Measurements from ENCODE around the gene MYO10.
"Not testable (repeated sequence)": the region's sequence is repeated elsewhere in the genome, so short reads cannot be mapped to it uniquely, and the experiment has no call there.

MYO10 gene

DNA sequence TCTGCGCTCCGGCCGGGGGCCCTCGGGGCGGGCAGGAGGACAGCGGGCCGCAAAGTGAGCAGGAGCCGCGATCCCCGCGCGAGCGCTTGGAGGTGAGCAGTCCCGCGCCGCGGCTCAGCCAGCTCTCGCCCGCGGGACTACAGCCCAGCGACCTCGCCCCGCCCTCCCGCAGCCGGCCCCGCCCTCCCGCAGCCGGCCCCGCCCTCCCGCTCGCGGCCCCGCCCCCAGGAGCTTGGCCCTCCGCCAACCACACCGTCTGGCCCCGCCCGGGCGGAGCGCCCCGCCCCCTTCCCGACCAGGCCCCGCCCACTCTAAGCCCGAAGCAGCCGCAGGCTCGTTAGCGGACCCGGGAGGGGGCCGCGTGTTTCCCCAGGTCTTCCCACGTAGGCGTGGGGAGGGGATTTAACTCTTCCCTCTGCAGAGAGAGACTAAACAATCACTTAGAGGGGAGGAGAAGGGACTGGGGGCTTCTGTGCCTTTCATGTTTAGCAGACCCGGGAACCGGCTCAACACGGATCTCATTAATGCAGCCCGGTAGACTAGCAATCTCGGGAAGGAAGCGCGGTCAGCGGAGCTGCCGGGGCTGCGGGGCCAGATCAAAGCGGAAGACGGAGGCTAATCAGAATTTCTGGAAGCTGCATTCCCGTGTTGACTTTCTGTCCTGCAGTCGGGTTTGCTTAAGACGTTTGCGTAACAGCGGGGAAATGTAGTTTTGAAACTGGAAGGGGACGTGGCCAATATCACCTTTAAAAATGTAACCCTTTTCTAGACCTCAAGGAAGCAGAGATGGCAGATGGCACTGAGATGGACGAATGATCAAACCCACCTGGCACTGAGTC lies at the start of gene MYO10:
TSS of gene MYO10 (minus strand) at position 139 of the 839 bp plus-strand sequence. CDS start 480 bp downstream, outside the sequence.
- peak; percentile 81 for DNase-seq (ENCODE audit: low spot score)

DNA sequence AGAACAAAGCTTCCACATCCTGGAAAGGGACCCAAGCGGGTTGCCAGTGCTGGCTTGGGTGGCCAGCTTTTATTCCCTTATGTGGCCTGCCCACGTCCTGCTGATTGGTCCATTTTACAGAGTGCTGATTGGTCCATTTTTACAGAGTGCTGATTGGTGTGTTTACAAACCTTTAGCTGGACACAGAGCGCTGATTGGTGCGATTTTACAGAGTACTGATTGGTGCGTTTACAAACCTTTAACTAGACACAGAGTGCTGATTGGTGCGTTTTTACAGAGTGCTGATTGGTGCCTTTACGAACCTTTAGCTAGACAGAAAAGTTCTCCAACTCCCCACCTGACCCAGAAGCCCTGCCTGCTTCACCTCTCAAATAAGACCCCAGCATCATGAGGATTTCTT lies 49.2 kb upstream of the MYO10 start:
- DNase-seq (ENCODE audit: low spot score), result not testable (repeated sequence)

DNA sequence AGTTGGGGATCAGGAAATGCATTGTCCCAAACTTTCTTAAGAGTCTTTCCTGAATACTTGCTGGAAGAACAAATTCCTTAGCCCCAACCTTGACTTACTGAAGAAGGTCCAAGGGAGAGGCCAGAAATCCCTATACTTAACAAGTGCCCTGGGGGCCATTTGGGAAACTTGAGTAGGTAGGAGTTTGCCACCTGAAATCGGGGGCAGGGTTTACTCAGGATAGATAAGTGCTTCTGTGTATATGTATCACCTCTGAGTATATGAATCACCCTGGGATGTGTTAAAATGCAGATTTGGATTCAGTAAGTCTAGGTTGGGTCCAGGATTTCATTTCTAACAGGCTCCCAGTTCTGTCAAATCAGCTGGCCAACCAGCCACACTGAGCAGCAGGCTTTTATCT lies 47.9 kb upstream of the MYO10 start:
- no peak for DNase-seq (ENCODE audit: low spot score)

DNA sequence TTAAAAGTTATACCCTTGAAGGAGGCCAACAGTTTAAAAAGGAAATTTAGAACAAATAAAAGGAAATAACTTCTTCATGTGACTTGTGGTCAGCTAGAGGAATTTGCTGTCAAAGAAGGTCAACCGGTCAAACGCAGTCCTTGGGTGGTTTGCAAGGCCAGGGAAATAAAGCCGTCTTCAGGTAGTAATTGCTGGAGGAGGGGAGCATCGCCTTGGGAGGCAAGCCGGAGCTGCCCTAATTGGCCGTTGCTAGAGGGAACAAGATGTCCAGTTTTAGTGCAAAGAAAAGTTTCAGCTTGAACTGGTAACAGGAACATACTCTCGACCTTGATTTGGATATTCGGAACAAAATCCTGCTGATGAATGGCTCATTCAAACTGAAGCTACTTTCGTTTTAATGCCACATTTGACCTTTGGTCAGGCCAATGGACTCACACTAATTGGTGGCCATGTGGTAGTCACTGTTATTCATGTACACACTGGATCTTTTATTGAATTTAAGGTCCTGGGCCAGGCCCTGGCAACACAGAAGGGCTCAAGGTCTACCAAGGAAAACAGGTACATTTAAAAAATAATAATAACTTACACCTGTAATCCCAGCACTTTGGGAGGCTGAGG lies 47.0 kb upstream of the MYO10 start:
- peak; percentile 26 for DNase-seq (ENCODE audit: low spot score)

DNA sequence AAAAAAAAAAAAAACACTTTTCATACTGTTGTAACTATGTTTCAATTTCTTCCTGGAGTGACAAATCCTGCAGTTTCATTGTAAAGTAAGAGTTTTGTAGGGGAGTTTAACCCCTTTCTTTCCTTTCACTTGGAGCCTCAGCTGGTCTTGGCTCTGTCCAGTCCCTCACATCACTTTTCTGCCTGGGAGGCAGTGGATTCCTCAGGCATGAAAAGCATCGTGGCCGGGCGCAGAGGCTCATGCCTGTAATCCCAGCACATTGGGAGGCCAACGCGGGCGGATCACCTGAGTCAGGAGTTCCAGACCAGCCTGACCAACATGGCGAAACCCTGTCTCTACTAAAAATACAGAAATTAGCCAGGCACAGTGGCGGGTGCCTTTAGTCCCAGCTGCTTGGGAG lies 45.6 kb upstream of the MYO10 start:
- no peak for DNase-seq (ENCODE audit: low spot score)

DNA sequence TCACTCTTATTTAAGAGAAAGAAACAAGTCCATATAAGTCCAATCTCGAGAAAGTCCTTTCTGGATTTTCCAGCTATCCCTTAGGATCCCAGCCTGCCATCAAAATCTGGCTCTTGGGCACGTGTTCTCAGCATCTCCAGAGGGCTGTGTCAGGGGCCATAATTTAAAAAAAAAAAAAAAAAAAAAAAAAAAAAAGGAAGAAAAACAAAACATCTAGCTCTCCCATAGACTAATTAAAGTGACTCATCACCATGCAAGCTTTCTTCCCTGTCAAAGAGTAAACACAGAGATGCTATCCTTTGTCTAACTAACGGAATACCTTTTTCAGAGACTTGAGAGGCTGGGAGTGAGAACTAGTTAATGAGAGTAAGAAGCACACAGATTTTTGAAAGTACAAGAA lies 44.9 kb upstream of the MYO10 start:
- DNase-seq (ENCODE audit: low spot score), result no peak

DNA sequence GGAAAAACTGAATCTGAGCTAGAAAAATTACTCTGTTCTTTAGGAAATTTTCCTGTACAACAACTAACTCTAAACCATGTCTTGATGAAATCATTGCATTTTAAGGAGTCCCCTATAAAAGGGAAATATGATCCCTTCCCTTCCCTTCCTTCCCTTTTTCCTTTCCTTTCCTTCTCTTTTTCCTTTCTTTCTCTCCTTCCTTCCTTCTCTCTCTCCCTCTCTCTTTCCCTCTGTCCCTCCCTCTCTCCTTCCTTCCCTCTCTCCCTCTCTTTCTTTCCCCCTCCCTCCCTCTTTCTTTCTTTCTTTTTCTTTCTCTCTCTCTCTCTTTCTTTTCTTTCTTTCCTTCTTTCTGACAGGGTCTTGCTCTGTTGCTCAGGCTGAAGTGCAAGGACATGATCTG lies 42.2 kb upstream of the MYO10 start:
- DNase-seq (ENCODE audit: low spot score), result no peak

DNA sequence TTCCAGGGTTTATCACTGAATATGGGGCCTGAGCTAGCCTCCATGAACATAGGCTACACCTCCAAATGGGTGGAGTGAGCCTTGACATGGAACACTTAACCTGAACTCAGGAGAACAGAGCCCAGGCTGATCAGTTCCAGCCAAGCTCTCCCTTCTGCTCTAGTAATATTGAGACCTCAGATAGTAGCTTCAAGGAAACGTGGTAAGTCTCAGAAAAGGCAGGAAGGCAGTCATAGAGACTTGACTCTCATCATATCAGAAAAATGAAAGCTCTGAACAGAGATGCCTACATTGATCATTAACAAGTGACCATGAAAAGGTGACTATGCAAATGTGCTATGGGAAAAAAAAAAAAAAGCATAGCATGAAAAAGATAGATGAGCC lies 40.5 kb upstream of the MYO10 start:
- DNase-seq (ENCODE audit: low spot score), result no peak

DNA sequence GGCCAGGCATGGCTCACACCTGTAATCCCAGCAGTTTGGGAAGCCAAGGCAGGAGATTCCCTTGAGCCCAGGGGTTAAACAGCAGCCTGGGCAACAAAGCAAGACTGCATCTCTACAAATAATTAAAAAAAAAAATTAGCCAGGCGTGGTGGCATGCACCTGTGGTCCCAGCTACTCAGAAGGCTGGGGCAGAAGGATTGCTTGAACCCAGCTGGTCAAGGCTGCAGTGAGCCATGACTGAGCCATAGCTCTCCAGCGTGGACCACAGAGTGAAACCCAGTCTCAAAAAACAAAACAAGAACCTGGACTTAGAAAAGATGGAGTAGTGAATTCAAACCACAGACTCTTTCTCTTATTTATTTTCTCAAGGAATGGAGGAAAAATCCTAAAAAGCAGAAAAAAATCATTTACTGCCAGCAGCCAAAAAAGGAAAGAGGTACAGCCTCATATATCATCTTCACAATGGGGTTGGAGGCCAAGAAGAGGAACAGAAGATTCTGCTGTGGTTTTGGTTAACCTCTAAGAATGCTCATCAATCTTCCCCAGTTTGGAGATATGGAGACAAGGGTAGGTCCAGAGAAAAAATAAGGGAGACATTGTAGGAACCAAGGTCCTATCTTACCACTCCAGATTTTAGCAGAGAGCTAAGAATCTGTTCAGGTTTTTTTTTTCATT lies 40.0 kb upstream of the MYO10 start:
- DNase-seq (ENCODE audit: low spot score), result no peak

DNA sequence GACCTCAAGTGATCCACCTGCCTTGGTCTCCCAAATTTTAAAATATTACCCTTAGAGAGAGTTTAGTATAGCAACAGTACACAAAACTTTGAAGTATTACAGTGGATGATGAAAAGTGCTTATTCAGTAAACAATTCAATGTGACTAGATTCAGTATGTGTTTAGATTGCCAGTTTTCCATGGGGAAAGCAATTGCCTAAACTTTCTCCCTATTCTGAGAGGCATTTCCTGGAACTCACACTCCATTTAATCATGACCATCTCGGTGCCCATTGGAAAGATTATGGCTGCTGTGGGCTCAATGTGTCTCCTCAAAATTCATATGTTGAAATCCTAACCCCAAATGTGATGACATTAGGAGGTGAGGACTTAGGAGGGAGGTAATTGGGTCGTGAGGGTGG lies 38.9 kb upstream of the MYO10 start:
- DNase-seq (ENCODE audit: low spot score), result no peak

DNA sequence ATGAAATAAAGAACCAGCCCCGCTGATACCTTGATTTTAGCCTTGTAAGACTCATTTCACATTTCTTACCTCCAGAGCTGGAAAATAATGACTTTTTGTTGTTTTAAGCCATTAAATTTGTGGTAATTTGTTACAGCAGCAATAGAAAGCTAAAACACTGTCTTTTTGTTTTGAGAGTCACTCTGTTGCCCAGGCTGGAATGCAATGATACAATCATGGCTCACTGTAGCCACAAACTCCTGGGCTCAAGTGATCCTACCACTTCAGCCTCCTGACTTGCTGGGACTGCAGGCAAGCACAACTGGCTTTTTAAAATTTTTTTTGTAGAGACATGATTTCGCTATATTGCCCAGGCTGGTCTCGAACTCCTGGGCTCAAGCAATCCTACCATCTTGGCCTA lies 34.7 kb upstream of the MYO10 start:
- no peak for DNase-seq (ENCODE audit: low spot score)

DNA sequence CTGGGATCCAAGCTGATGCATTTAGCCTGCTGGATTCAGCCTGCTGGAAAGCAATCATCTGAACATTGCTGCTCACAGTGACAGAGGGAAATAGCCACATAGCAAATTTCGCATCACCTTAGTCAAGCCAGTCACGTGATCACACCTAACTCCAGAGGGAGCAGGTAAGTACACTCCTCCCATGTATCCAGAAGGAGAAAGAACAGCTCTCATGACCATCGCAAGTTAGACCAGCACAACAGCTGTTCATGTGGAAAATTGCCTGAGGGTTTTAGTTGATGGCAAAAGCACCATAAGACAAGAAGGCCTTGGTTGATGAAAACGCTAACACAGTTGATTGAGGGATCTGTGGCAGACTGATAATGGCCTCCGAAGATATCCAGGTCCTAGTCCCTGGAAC lies 34.2 kb upstream of the MYO10 start:
- no peak for DNase-seq (ENCODE audit: low spot score)

DNA sequence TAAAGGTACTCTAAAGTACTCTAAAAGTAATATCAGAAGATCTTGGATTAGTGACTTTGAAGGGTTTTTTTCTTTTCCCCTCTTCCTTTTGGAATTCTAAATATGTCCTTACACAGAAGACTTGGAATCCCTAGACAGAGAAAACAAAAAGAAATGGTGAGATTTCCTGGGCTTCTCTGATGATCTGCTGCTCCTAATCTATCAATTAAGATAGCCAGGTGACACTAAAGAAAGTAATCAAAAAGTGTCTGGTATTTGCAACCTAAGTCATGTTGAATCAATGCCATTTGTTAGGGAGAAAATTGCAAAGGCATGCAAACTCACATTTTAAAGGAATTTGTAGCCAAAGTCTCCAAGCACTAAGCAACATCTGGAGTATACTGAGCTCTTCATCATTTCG lies 29.5 kb upstream of the MYO10 start:
- no peak for DNase-seq (ENCODE audit: low spot score)

DNA sequence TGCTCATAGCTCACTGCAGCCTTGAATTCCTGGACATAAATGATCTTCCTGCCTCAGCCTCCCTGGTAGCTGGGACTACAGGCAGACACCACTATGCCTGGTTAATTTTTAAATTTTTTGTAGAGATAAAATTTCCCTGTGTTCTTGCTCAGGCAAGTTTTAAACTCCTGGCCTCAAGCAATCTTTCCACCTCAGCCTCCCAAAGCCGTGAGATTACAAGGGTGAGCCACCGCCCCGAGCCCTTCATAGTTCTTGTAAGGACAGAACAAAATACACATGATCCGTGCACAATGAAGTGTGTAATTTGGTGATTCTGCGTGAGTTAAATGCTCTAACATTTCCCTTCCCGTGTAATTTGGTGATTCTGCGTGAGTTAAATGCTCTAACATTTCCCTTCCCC lies 27.7 kb upstream of the MYO10 start:
- DNase-seq (ENCODE audit: low spot score), result no peak

DNA sequence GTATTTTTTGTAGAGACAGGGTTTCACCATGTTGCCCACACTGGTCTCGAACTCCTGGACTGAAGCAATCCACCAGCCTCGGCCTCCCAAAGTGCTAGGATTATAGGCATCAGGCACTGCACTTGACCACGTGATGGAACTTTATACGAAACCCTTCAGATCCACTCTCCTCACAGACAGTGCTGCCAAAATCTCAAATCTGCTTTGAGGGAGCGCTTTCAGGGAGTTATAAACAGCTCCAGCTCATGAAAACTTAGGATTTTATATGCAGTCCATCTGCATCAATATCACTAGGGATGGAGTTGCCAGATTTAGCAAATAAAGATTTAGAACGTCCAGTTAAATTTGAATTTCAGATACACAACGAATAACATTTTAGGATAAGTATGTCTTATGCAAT lies 25.0 kb upstream of the MYO10 start:
- no peak for DNase-seq (ENCODE audit: low spot score)

DNA sequence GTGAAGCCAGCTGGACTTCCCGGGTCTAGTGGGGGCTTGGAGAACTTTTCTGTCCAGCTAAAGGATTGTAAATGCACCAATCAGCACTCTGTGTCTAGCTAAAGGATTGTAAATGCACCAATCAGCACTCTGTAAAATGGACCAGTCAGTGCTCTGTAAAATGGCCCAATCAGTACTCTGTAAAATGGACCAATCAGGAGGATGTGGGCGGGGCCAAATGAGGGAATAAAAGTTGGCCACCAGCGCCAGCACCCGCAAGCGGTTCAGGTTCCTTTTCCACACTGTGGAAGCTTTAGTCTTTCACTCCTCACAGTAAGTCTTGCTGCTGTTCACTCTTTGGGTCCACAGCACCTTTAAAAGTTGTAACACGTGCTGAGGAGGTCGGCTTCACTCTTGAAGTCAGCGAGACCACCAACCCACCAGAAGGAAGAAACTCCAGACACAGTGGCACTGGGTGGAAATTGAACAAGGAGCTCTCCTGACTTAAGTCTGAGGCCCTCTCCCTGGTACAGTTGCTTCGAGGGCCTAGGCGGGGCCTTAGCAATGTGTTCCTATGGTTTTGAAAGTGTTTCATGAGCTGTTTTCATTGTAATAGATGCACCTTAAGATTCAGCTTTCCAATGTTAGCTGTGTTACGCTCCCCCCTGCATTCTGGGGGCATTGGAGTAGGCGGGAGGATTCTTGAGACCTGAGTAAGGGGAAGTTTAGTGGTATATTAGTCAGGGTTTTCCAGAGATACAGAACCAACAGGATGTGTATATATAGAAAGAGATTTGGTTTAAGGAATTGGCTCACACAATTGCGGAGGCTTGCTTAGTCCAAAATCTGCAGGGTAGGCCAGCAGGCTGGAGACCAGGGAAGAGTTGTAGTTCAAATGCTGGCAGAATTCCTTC lies 21.5 kb upstream of the MYO10 start:
- DNase-seq (ENCODE audit: low spot score), result peak; percentile 97

DNA sequence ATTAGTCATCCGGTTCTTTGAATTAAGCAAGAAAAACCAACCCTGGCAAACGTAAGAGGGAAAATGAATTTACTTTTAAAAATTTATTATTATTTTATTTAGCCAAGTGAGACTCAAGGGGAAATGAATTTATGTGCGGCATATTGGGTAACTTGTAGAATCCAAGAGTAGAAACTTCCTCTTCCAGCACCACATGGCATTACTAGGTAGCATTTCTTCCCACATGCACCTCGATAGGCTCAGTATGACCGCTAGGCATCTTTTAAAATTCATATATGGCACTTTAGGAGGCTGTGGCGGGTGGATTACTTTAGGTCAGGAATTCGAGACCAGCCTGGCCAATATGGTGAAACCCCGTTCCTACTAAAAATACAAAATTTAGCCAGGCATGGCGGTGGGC lies 17.6 kb upstream of the MYO10 start:
- DNase-seq (ENCODE audit: low spot score), result no peak

DNA sequence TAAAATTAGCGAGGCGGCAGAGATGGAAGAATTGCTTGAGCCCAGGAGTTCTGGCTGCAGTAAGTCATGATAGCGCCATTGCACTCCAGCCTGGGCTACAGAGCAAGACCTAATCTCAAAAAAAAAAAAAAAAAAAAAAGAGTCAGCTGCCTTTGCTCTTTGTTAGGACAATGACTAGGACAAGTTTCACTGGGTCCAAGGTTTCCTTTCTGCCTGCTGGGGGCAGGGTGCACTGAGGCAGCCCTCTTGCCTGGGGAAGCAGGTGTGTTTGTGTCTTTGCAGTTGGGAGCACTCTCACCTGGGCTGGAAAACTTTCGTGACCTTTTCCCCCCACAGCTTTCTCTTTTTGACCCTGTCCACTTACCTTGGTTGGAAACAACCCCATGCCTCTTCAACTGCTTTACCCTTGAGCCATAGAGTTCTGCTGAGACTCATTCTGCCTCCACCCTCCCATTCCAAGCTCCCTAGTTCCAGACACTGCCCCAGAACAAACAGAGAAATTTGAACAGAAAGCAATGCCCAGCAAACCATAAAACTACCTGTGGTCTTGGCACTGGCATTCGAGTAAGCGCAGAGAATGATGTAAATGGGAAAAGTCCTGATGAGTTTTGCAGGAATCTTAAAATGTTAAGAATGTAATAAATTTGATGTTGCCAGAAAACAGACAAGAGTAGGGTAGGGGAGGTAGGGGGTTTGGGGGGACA lies 17.0 kb upstream of the MYO10 start:
- DNase-seq (ENCODE audit: low spot score), result no peak

DNA sequence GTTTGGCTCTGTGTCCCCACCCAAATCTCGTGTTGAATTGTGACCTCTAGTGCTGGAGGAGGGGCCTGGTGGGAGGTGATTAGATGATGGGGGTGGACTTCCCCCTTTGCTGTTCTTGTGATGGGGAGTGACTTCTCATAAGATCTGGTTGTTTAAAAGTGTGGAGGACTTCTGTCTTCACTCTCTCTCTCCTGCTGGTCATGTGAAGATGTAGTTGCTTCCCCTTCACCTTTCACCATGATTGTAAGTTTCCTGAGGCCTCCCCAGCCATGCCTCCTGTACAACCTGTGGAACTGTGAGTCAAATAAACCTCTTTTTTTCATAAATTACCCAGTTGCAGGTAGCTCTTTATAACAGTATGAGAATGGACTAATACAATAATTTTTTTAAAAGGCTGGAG lies 10.6 kb upstream of the MYO10 start:
- DNase-seq (ENCODE audit: low spot score), result no peak

DNA sequence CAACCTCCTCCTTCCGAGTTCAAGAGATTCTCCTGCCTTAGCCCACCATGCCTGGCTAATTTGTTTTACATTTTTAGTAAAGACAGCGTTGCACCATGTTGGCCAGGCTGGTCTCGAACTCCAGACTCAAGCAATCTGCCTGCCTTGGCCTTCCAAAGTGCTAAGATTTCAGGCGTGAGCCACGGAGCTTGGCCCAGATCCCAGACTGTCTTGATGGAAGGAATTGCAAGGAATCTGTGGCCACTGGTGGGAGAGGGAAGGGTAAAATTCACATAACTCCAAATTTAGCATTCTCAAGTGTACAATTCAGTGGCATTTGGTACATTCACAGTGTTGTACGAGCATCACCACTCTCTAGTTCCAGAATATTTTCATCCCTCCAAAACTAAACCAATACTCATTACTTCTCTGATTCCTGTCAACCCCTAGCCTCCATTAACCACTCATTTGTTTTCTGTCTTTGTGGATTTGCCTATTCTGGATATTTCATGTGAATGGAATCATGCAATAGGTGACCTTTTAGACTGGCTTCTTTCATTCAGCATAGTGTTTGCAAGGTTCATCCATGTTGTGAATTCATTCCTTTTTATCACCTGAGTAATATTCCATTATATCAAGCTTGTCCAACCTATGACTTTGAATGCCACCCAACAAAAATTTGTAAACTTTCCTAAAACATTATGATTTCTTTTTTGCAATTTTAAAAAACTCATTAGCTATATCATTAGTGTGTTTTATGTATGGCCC lies 8.9 kb upstream of the MYO10 start:
- no peak for DNase-seq (ENCODE audit: low spot score)

Data from kidney capillary endothelial cell (primary cell).